Measurements from ENCODE around the gene KLHDC1. TPM values are rescaled to one million over a fixed set of nuclear protein-coding genes. Genes with fewer than 3 reads are reported as not detected.
"Not testable (repeated sequence)": the region's sequence is repeated elsewhere in the genome, so short reads cannot be mapped to it uniquely, and the experiment has no call there.

Gene KLHDC1
- total RNA-seq, result 2.0 and 2.1 TPM in 2 replicates
- long read RNA-seq, result 0 reads

- no peaks in the 10 kb centered on the region for H3K9me3 Mint-ChIP-seq
- no peaks in the 10 kb centered on the region for H3K27me3 Mint-ChIP-seq (ENCODE audit: low read depth)
- no peaks in the 10 kb centered on the region for H3K36me3 Mint-ChIP-seq (ENCODE audit: low read depth)
- H3K4me3 Mint-ChIP-seq, result peak within 1 kb of the TSS; percentile 80
- peak; percentile 56 for DNase-seq (ENCODE audit: low read depth, low spot score)
- TF ChIP-seq CTCF (conservative IDR thresholded peaks at IDR 0.05), result no peak
- H3K27ac Mint-ChIP-seq (ENCODE audit: unreplicated experiment), result peak within 1 kb of the TSS; percentile 86
- peaks cover 41% of the 10 kb centered on the region for H3K4me1 Mint-ChIP-seq
These were observed at the start of gene KLHDC1 for GRCh38 chr14:49692811-49693734. TSS of gene KLHDC1 (plus strand) at chr14:49693120. CDS start at chr14:49693195, 75 bp downstream.

GRCh38 chr14:49653508-49653907 is 39.4 kb upstream of the KLHDC1 start:
- H3K27me3 Mint-ChIP-seq (ENCODE audit: low read depth), result no peaks in the 10 kb centered on the region
- no peak for TF ChIP-seq CTCF (conservative IDR thresholded peaks at IDR 0.05)
- peaks cover 7% of the 10 kb centered on the region for H3K36me3 Mint-ChIP-seq (ENCODE audit: low read depth)
- no peaks in the 10 kb centered on the region for H3K9me3 Mint-ChIP-seq
- H3K4me3 Mint-ChIP-seq, result no peak overlapping the region
- no peak overlapping the region for H3K27ac Mint-ChIP-seq (ENCODE audit: unreplicated experiment)
- H3K4me1 Mint-ChIP-seq, result no peaks in the 10 kb centered on the region
- no peak for DNase-seq (ENCODE audit: low read depth, low spot score)

- no peak for TF ChIP-seq CTCF (conservative IDR thresholded peaks at IDR 0.05)
- no peak for DNase-seq (ENCODE audit: low read depth, low spot score)
- no peaks in the 10 kb centered on the region for H3K4me1 Mint-ChIP-seq
- H3K4me3 Mint-ChIP-seq, result no peak overlapping the region
- H3K27me3 Mint-ChIP-seq (ENCODE audit: low read depth), result no peaks in the 10 kb centered on the region
- peaks cover 7% of the 10 kb centered on the region for H3K36me3 Mint-ChIP-seq (ENCODE audit: low read depth)
- no peaks in the 10 kb centered on the region for H3K9me3 Mint-ChIP-seq
- H3K27ac Mint-ChIP-seq (ENCODE audit: unreplicated experiment), result no peak overlapping the region
These were observed 38.4 kb upstream of the KLHDC1 start for GRCh38 chr14:49654511-49654910.

GRCh38 chr14:49657500-49657899 is 35.4 kb upstream of the KLHDC1 start:
- DNase-seq (ENCODE audit: low read depth, low spot score); H3K4me1 Mint-ChIP-seq; H3K36me3 Mint-ChIP-seq (ENCODE audit: low read depth); H3K9me3 Mint-ChIP-seq; H3K27me3 Mint-ChIP-seq (ENCODE audit: low read depth); H3K4me3 Mint-ChIP-seq: not testable (repeated sequence)
- peak overlapping the region; percentile 75 for H3K27ac Mint-ChIP-seq (ENCODE audit: unreplicated experiment)

- DNase-seq (ENCODE audit: low read depth, low spot score), result no peak
- Mint-ChIP-seq H3K27ac (ENCODE audit: unreplicated experiment) (no peak overlapping the region), H3K36me3 (ENCODE audit: low read depth) (peaks cover 3% of the 10 kb centered on the region), H3K9me3 (no peaks in the 10 kb centered on the region), H3K27me3 (ENCODE audit: low read depth) (no peaks in the 10 kb centered on the region), H3K4me3 (no peak overlapping the region), H3K4me1 (no peaks in the 10 kb centered on the region)
- TF ChIP-seq CTCF (conservative IDR thresholded peaks at IDR 0.05), result no peak
These were observed 33.1 kb upstream of the KLHDC1 start for GRCh38 chr14:49659526-49660455.
